ENCODE measurements around the gene GOLGA6B.
"Not testable (repeated sequence)": the region's sequence is repeated elsewhere in the genome, so short reads cannot be mapped to it uniquely, and the experiment has no call there.

GOLGA6B gene

GRCh38 chr15:72654397-72654796 is at the start of gene GOLGA6B:
GOLGA6B (plus strand) TSS chr15:72654697; CDS start chr15:72654738, 41 bp downstream.
- not testable (repeated sequence) for DNase-seq (ENCODE audit: low spot score)

- no peak for DNase-seq (ENCODE audit: low spot score)
Observed at GRCh38 chr15:72604794-72605193, 49.7 kb upstream of the GOLGA6B start.

- DNase-seq (ENCODE audit: low spot score) = not testable (repeated sequence)
Observed at GRCh38 chr15:72608084-72608483, 46.4 kb upstream of the GOLGA6B start.

GRCh38 chr15:72609862-72610261 is 44.6 kb upstream of the GOLGA6B start:
- DNase-seq (ENCODE audit: low spot score) = no peak

GRCh38 chr15:72612324-72612723 is 42.2 kb upstream of the GOLGA6B start:
- DNase-seq (ENCODE audit: low spot score) = not testable (repeated sequence)

- no peak for DNase-seq (ENCODE audit: low spot score)
Observed at GRCh38 chr15:72614810-72615532, 39.5 kb upstream of the GOLGA6B start.

GRCh38 chr15:72615533-72616233 is 38.8 kb upstream of the GOLGA6B start:
- DNase-seq (ENCODE audit: low spot score) = not testable (repeated sequence)

- no peak for DNase-seq (ENCODE audit: low spot score)
Observed at GRCh38 chr15:72616491-72617210, 37.8 kb upstream of the GOLGA6B start.

- DNase-seq (ENCODE audit: low spot score) = not testable (repeated sequence)
Observed at GRCh38 chr15:72623854-72624253, 30.6 kb upstream of the GOLGA6B start.

GRCh38 chr15:72626153-72626552 is 28.3 kb upstream of the GOLGA6B start:
- DNase-seq (ENCODE audit: low spot score) = not testable (repeated sequence)

- not testable (repeated sequence) for DNase-seq (ENCODE audit: low spot score)
Observed at GRCh38 chr15:72628249-72629067, 26.0 kb upstream of the GOLGA6B start.

- not testable (repeated sequence) for DNase-seq (ENCODE audit: low spot score)
Observed at GRCh38 chr15:72629068-72629570, 25.4 kb upstream of the GOLGA6B start.

- DNase-seq (ENCODE audit: low spot score) = peak; percentile 79
Observed at GRCh38 chr15:72636519-72637282, 17.8 kb upstream of the GOLGA6B start.

GRCh38 chr15:72639759-72640483 is 14.6 kb upstream of the GOLGA6B start:
- not testable (repeated sequence) for DNase-seq (ENCODE audit: low spot score)

- DNase-seq (ENCODE audit: low spot score) = not testable (repeated sequence)
Observed at GRCh38 chr15:72642271-72642670, 12.2 kb upstream of the GOLGA6B start.

- DNase-seq (ENCODE audit: low spot score) = not testable (repeated sequence)
Observed at GRCh38 chr15:72648631-72649253, 5.8 kb upstream of the GOLGA6B start.

GRCh38 chr15:72656014-72656413 is 1.5 kb downstream of the GOLGA6B start:
- DNase-seq (ENCODE audit: low spot score) = not testable (repeated sequence)

GRCh38 chr15:72661081-72661480 is 6.6 kb downstream of the GOLGA6B start:
- DNase-seq (ENCODE audit: low spot score) = not testable (repeated sequence)

GRCh38 chr15:72663931-72664330 is 9.4 kb downstream of the GOLGA6B start:
- not testable (repeated sequence) for DNase-seq (ENCODE audit: low spot score)

All from globus pallidus (tissue), 1 donor.